H1 (cell line): ENCODE data around the gene YIPF6. TPM values are rescaled to one million over a fixed set of nuclear protein-coding genes. Genes with fewer than 3 reads are reported as not detected.

ENCODE experiments used
- CTCF ChIA-PET: fragments of 300-600 bp; sonication (Branson Sonifier 250); formaldehyde crosslinking; loops from one replicate; lab custom pipeline; 2021; ENCODE audit not compliant: partially characterized antibody; lab: Charles Lee
- POLR2A ChIA-PET: fragments of 300-600 bp; sonication (Branson Sonifier 250); formaldehyde crosslinking; loops from one replicate; lab custom pipeline; 2021; ENCODE audit warnings: inconsistent platforms; ENCODE audit not compliant: partially characterized antibody; lab: Charles Lee
- DNase-seq, 2 experiments: peaks; one replicate each; pipeline versions ENCODE4 v3.0.0 to v3.0.0-alpha.2; 2010 to 2022; ENCODE audit warnings: low spot score in 2 of 2, low read depth in 1 of 2, mixed read lengths in 1 of 2
- FAIRE-seq: peaks from 2 replicates; lab custom pipeline; 2011; peaks lifted over from hg19 to GRCh38; lab: Jason Lieb, UNC
- H2AFZ ChIP-seq: 2 replicates; pipeline ENCODE4 v1.8.1; 2012; ENCODE audit warnings: low read length, inconsistent platforms
- H2AK5ac ChIP-seq: 2 replicates; pipeline ENCODE4 v1.6.1; 2013; ENCODE audit warnings: low read depth, low read length
- H2BK120ac ChIP-seq: replicated peaks from 2 replicates; pipeline ENCODE3; 2013; ENCODE audit warnings: low read depth, low read length, inconsistent platforms
- H2BK12ac ChIP-seq: 2 replicates; pipeline ENCODE4 v1.6.1; 2013; ENCODE audit warnings: low read depth, low read length
- H2BK15ac ChIP-seq: 2 replicates; pipeline ENCODE4 v1.6.1; 2013; ENCODE audit warnings: low read length
- H2BK20ac ChIP-seq: 2 replicates; pipeline ENCODE4 v1.6.1; 2013; ENCODE audit warnings: low read length
- H2BK5ac ChIP-seq: 2 replicates; pipeline ENCODE4 v1.6.1; 2013; ENCODE audit warnings: low read depth, low read length
- H3K14ac ChIP-seq: 2 replicates; pipeline ENCODE4 v1.6.1; 2013; ENCODE audit warnings: inconsistent platforms; ENCODE audit not compliant: insufficient read length
- H3K18ac ChIP-seq: 2 replicates; pipeline ENCODE4 v1.6.1; 2013; ENCODE audit warnings: low read length; ENCODE audit errors: extremely low read depth
- H3K23ac ChIP-seq: 2 replicates; pipeline ENCODE4 v1.6.1; 2013; ENCODE audit warnings: inconsistent platforms; ENCODE audit not compliant: insufficient read length
- H3K23me2 ChIP-seq: 2 replicates; pipeline ENCODE4 v1.6.1; 2013; ENCODE audit warnings: low read depth, low read length
- H3K27ac ChIP-seq: 2 replicates; pipeline ENCODE4 v1.6.1; 2011; ENCODE audit warnings: low read depth, low read length, inconsistent platforms
- H3K27me3 ChIP-seq, 4 experiments: replicated peaks in 1 of 4; 1 replicate in 1 of 4; 2 replicates in 3 of 4; pipeline versions ENCODE4 v1.6.1 to v1.8.1; 2011 to 2013; ENCODE audit warnings: low read length in 3 of 4, mild to moderate bottlenecking in 3 of 4, inconsistent platforms in 2 of 4, mixed read lengths in 2 of 4, moderate library complexity in 1 of 4; ENCODE audit not compliant: control insufficient read depth in 3 of 4, insufficient read depth in 3 of 4; ENCODE audit errors: extremely low read depth in 1 of 4
- H3K36me3 ChIP-seq, 4 experiments: 2 replicates each; pipeline versions ENCODE4 v1.6.1 to v1.8.1; 2011 to 2013; ENCODE audit warnings: mild to moderate bottlenecking in 4 of 4, low read length in 3 of 4, moderate library complexity in 2 of 4, control low read depth in 1 of 4, inconsistent platforms in 1 of 4; ENCODE audit not compliant: insufficient read depth in 4 of 4, control insufficient read depth in 2 of 4
- H3K4ac ChIP-seq: replicated peaks from 2 replicates; pipeline ENCODE3; 2013; ENCODE audit warnings: low read length, low read depth, mixed read lengths, inconsistent platforms; ENCODE audit not compliant: insufficient read length
- H3K4me1 ChIP-seq, 4 experiments: replicated peaks in 1 of 4; 1 replicate in 1 of 4; 2 replicates in 3 of 4; pipeline versions ENCODE4 v1.6.1 to v1.8.1; 2011 to 2013; ENCODE audit warnings: low read length in 3 of 4, inconsistent platforms in 2 of 4, mixed read lengths in 1 of 4; ENCODE audit not compliant: insufficient read depth in 4 of 4, control insufficient read depth in 3 of 4
- H3K4me2 ChIP-seq, 2 experiments: 2 replicates each; pipeline versions ENCODE4 v1.6.1 to v1.8.1; 2011 to 2013; ENCODE audit warnings: low read depth in 2 of 2, low read length in 2 of 2, control low read depth in 1 of 2, inconsistent platforms in 1 of 2, mild to moderate bottlenecking in 1 of 2; ENCODE audit not compliant: insufficient read depth in 1 of 2
- H3K4me3 ChIP-seq, 4 experiments: fragments of 200-600, 300-600 bp in 1 of 4; sonication (generic), shearing (Covaris generic), sonication (Bioruptor Twin) in 1 of 4; 2 replicates each; pipeline versions ENCODE4 v1.5.1 to v1.8.1; 2011 to 2016; ENCODE audit warnings: low read length in 4 of 4, low read depth in 3 of 4, control low read depth in 2 of 4, inconsistent platforms in 2 of 4, mild to moderate bottlenecking in 2 of 4, mixed read lengths in 1 of 4, moderate library complexity in 1 of 4; ENCODE audit not compliant: insufficient read depth in 2 of 4; ENCODE audit errors: extremely low read depth in 1 of 4
- H3K56ac ChIP-seq: replicated peaks from 2 replicates; pipeline ENCODE3; 2013; ENCODE audit warnings: low read depth, mild to moderate bottlenecking, mixed read lengths, low read length, inconsistent platforms; ENCODE audit not compliant: insufficient read length
- H3K79me1 ChIP-seq: 2 replicates; pipeline ENCODE4 v1.6.1; 2013; ENCODE audit warnings: low read depth, low read length, control low read depth
- H3K79me2 ChIP-seq, 2 experiments: 2 replicates each; pipeline versions ENCODE4 v1.6.1 to v1.8.1; 2012 to 2013; ENCODE audit warnings: low read length in 2 of 2, mild to moderate bottlenecking in 2 of 2, inconsistent platforms in 1 of 2; ENCODE audit not compliant: insufficient read depth in 2 of 2, control insufficient read depth in 1 of 2
- H3K9ac ChIP-seq, 4 experiments: replicated peaks in 1 of 4; 1 replicate in 1 of 4; 2 replicates in 3 of 4; pipeline versions ENCODE4 v1.6.1 to v1.8.1; 2011 to 2013; ENCODE audit warnings: low read depth in 3 of 4, low read length in 3 of 4, control low read depth in 2 of 4, mild to moderate bottlenecking in 2 of 4, moderate library complexity in 2 of 4, inconsistent platforms in 1 of 4; ENCODE audit errors: extremely low read depth in 1 of 4
- H3K9me3 ChIP-seq, 2 experiments: 2 replicates each; pipeline versions ENCODE4 v1.6.1 to v1.8.1; 2012 to 2013; ENCODE audit warnings: mild to moderate bottlenecking in 2 of 2, moderate library complexity in 2 of 2, control low read depth in 1 of 2, inconsistent platforms in 1 of 2, low read depth in 1 of 2, low read length in 1 of 2, mixed read lengths in 1 of 2; ENCODE audit not compliant: insufficient read depth in 2 of 2
- H4K20me1 ChIP-seq, 2 experiments: replicated peaks in 1 of 2; 2 replicates each; pipeline versions ENCODE3 to v1.8.1; 2011 to 2013; ENCODE audit warnings: inconsistent platforms in 2 of 2, low read length in 2 of 2, mild to moderate bottlenecking in 1 of 2; ENCODE audit not compliant: insufficient read depth in 2 of 2, control insufficient read depth in 1 of 2
- H4K5ac ChIP-seq: 2 replicates; pipeline ENCODE4 v1.6.1; 2013; ENCODE audit warnings: low read length, low read depth, mixed read lengths, inconsistent platforms; ENCODE audit not compliant: insufficient read length
- H4K8ac ChIP-seq: 2 replicates; pipeline ENCODE4 v1.8.0; 2013; ENCODE audit warnings: mild to moderate bottlenecking, moderate library complexity, low read length, inconsistent platforms; ENCODE audit not compliant: insufficient read depth; ENCODE audit errors: extremely low read depth
- H4K91ac ChIP-seq: replicated peaks from 2 replicates; pipeline ENCODE3; 2013; ENCODE audit warnings: low read length, mixed read lengths, inconsistent platforms; ENCODE audit not compliant: insufficient read length
- ASH2L ChIP-seq: fragments of 200-600, 300-600 bp; sonication (generic); IDR thresholded peaks from one replicate; pipeline ENCODE4 v1.7.1; 2017; ENCODE audit warnings: low read length
- EGR1 ChIP-seq: IDR thresholded peaks from 2 replicates; pipeline ENCODE4 v1.6.1; 2011; ENCODE audit warnings: low read depth, low read length, borderline replicate concordance
- EP300 ChIP-seq, 2 experiments: IDR thresholded peaks; 1 replicate in 1 of 2; 2 replicates in 1 of 2; pipeline ENCODE4 v1.6.1; 2011 to 2012; ENCODE audit warnings: low read depth in 2 of 2, low read length in 2 of 2, mild to moderate bottlenecking in 2 of 2, borderline replicate concordance in 1 of 2, inconsistent platforms in 1 of 2, moderate library complexity in 1 of 2
- FOSL1 ChIP-seq: IDR thresholded peaks from 2 replicates; pipeline ENCODE4 v1.6.1; 2011; ENCODE audit warnings: mild to moderate bottlenecking, low read depth, low read length, moderate library complexity; ENCODE audit not compliant: insufficient read depth
- GABPA ChIP-seq: IDR thresholded peaks from 2 replicates; pipeline ENCODE4 v1.6.1; 2011; ENCODE audit warnings: mild to moderate bottlenecking, low read length, moderate library complexity, borderline replicate concordance; ENCODE audit not compliant: insufficient read depth
- KDM4A ChIP-seq: IDR thresholded peaks from one replicate; pipeline ENCODE4 v1.7.1; 2012; ENCODE audit warnings: low read depth, mild to moderate bottlenecking, moderate library complexity, low read length, inconsistent platforms; ENCODE audit not compliant: severe bottlenecking
- SIX5 ChIP-seq: IDR thresholded peaks from 2 replicates; pipeline ENCODE4 v1.6.1; 2011; ENCODE audit warnings: mild to moderate bottlenecking, low read depth, low read length
- SP4 ChIP-seq: IDR thresholded peaks from 2 replicates; pipeline ENCODE4 v1.6.1; 2012; ENCODE audit warnings: low read length, inconsistent platforms
- SRF ChIP-seq: IDR thresholded peaks from 2 replicates; pipeline ENCODE4 v1.6.1; 2011; ENCODE audit warnings: mild to moderate bottlenecking, low read depth, low read length, moderate library complexity
- TAF1 ChIP-seq: IDR thresholded peaks from 2 replicates; pipeline ENCODE4 v1.6.1; 2011; ENCODE audit warnings: mild to moderate bottlenecking, low read depth, low read length
- TBP ChIP-seq: IDR thresholded peaks from 2 replicates; pipeline ENCODE4 v1.6.1; 2011; ENCODE audit warnings: low read depth, low read length, improper control_type of control experiment
- WGBS, 2 experiments: shearing (Covaris generic) in 1 of 2; methylation state at CpG; one replicate each; pipeline versions ENCODE4 v1.1.6 to v1.1.7; 2013 to 2015; ENCODE audit warnings: low lambda C conversion rate in 2 of 2, mixed read lengths in 2 of 2, inconsistent platforms in 1 of 2, low coverage in 1 of 2, missing lambda C conversion rate in 1 of 2; ENCODE audit not compliant: insufficient replicate concordance in 2 of 2, insufficient coverage in 1 of 2, insufficient read length in 1 of 2; ENCODE audit errors: extremely low coverage in 1 of 2, missing lambda C conversion rate in 1 of 2; 5-methylcytosine and 5-hydroxymethylcytosine counted together
- polyA plus RNA-seq, 7 experiments: library from polyadenylated mRNA; depleted of rRNA in 3 of 7; stranded (reverse) in 5 of 7; unstranded in 2 of 7; fragments of >200 nt in 5 of 7; fragments of 200-250 nt in 2 of 7; gene quantifications; 1 replicate in 5 of 7; 2 replicates in 1 of 7; 4 replicates in 1 of 7; pipeline versions ENCODE4 v1.2.1 to v1.2.3, GENCODE V29; 2011 to 2013; ENCODE audit warnings: missing spikeins in 2 of 7, mixed read lengths in 2 of 7
- total RNA-seq: library from RNA; stranded (reverse); fragmentation: NEBNext Ultra II Directional; extraction: Animal tissue kit (Norgen Biotek cat#: 25700); gene quantifications from 2 replicates; pipeline ENCODE4 v1.2.1, GENCODE V29; 2021
- TF ChIP-seq, protein P1 (sequence below): IDR thresholded peaks from 2 replicates; pipeline ENCODE4 v1.6.1; 2011; ENCODE audit warnings: low read depth, mild to moderate bottlenecking, low read length; ENCODE audit not compliant: insufficient read depth

The YIPF6 gene
- total and polyA plus RNA-seq, 2 of the 8 experiments (the other 6 are each of a cell fraction or from before 2014, with no cell fraction given): 16.9 to 34.1 TPM

DNA sequence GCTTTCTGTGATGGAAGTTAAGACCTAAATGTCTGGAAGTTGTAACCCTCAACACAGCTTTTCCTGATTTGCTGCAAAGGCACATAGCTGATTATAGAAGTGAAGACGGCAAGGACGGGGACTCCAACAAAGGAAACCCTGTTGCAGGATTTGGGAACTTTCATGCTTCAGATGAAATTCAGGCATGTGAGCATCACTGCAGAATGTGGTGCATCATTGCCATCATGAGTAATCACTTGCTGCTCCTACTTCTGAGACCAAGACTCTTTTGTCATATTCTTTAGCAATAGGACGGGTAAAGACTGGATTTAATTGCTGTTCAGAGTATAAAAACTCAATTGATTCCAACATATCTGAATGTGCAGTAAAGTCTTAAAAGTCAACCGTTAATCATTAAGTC lies 35.8 kb downstream of the YIPF6 start:
- no peaks in the 10 kb centered on the region for H3K4me1 ChIP-seq
- H3K27me3 ChIP-seq: no peaks in the 10 kb centered on the region
- no peak for DNase-seq
- H3K23me2 ChIP-seq: no peaks in the 10 kb centered on the region
- H4K8ac ChIP-seq: no peak overlapping the region
- no peak overlapping the region for H2BK15ac ChIP-seq
- H4K20me1 ChIP-seq: no peaks in the 10 kb centered on the region
- no peak overlapping the region for H2BK20ac ChIP-seq
- no peak overlapping the region for H3K9ac ChIP-seq
- H3K36me3 ChIP-seq: peaks cover 0 to 14% (median 5%) of the 10 kb centered on the region in 4 experiments; a peak in 4 of 8 replicates
- H3K4me2 ChIP-seq: no peak overlapping the region
- no peak overlapping the region for H2AFZ ChIP-seq
- no peak overlapping the region for H3K27ac ChIP-seq
- H4K91ac ChIP-seq: no peak overlapping the region
- no peak overlapping the region for H2AK5ac ChIP-seq
- H4K5ac ChIP-seq: no peak overlapping the region
- no peak overlapping the region for H2BK5ac ChIP-seq
- WGBS, 2 experiments: 87% methylated on average over 4 of the region's 4 CpGs; no CpG with 5 or more reads in 1 of the 2 experiments
- no peak overlapping the region for H3K18ac ChIP-seq
- H3K56ac ChIP-seq: no peak overlapping the region
- CTCF ChIA-PET: no interaction called here
- no peaks in the 10 kb centered on the region for H3K79me2 ChIP-seq
- no peak overlapping the region for H3K14ac ChIP-seq
- H3K23ac ChIP-seq: no peak overlapping the region
- H3K4me3 ChIP-seq: no peak overlapping the region
- no peak overlapping the region for H2BK12ac ChIP-seq
- POLR2A ChIA-PET: no interaction called here
- FAIRE-seq: no peak
- H2BK120ac ChIP-seq: no peak overlapping the region
- no peaks in the 10 kb centered on the region for H3K9me3 ChIP-seq
- no peaks in the 10 kb centered on the region for H3K79me1 ChIP-seq
- H3K4ac ChIP-seq: no peak overlapping the region
- no peak for TF ChIP-seq SP4
- no peak for TF ChIP-seq TAF1
- TF ChIP-seq FOSL1: no peak
- no peak for TF ChIP-seq SRF
- TF ChIP-seq SIX5: no peak
- no peak for TF ChIP-seq TBP
- TF ChIP-seq ASH2L: no peak
- TF ChIP-seq EP300 (IDR thresholded peaks at IDR 0.05; ENCODE audit: borderline replicate concordance in 1 of 2, low read depth in 2 of 2, low read length in 2 of 2): no peak
- TF ChIP-seq, protein P1, sequence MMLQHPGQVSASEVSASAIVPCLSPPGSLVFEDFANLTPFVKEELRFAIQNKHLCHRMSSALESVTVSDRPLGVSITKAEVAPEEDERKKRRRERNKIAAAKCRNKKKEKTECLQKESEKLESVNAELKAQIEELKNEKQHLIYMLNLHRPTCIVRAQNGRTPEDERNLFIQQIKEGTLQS: no peak
- TF ChIP-seq KDM4A: no peak
- TF ChIP-seq GABPA: no peak
- TF ChIP-seq EGR1: no peak
